ENCODE data around the gene MRPS6. TPM values are rescaled to one million over a fixed set of nuclear protein-coding genes. Genes with fewer than 3 reads are reported as not detected.

MRPS6 gene
- total and polyA plus RNA-seq, 7 donors, result 38.8 to 191 (median 80.0) TPM

GRCh38 chr21:34046917-34047316 lies 26.5 kb upstream of the MRPS6 start:
- 87 to 95% (median 94%) methylated on average over 6 of the region's 6 CpGs for WGBS, 3 donors
- DNase-seq, result no peak
- Histone ChIP-seq H3K4me1 (no peaks in the 10 kb centered on the region), H3K27me3 (ENCODE audit: insufficient read depth in 3 of 3, low read length in 2 of 3) (no peaks in the 10 kb centered on the region), H3K9me3 (no peaks in the 10 kb centered on the region), H3K36me3 (ENCODE audit: insufficient read depth in 1 of 2, low read depth in 1 of 2) (no peaks in the 10 kb centered on the region), H3K27ac (no peak overlapping the region), H3K4me3 (no peak overlapping the region)
- no peak for TF ChIP-seq CTCF (IDR thresholded peaks at IDR 0.05)
- ATAC-seq, result no peak
- intact Hi-C loops (cut with DNase I), result no loop called here

DNA sequence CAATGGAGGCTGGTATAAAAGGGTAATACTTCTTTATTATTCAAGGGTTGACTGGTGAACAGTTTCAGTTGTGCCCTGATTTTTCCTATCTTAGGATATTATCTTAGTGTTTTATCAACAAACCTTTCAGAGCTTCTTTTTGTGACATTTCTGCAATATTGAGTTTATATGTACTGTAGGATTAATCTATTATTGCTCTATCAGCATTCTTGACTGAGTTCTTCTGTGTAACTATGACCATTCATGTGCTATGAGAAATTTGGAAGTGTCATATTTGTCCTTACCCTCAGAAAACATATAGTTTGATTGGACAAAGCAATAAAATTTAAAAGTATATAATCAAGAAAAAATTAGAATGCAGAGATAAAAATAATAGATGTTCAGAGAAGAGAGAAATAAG lies 25.5 kb upstream of the MRPS6 start:
- DNase-seq, result no peak
- no peak for ATAC-seq
- Histone ChIP-seq H3K9me3 (no peaks in the 10 kb centered on the region), H3K4me3 (no peak overlapping the region), H3K27ac (no peak overlapping the region), H3K4me1 (no peaks in the 10 kb centered on the region), H3K36me3 (ENCODE audit: insufficient read depth in 1 of 2, low read depth in 1 of 2) (no peaks in the 10 kb centered on the region), H3K27me3 (ENCODE audit: insufficient read depth in 3 of 3, low read length in 2 of 3) (no peaks in the 10 kb centered on the region)
- intact Hi-C loops (cut with DNase I), result no loop called here
- TF ChIP-seq CTCF (IDR thresholded peaks at IDR 0.05), result no peak

- ATAC-seq, result no peak
Measured at GRCh38 chr21:34052171-34052570, 21.2 kb upstream of the MRPS6 start.

GRCh38 chr21:34054259-34054658 lies 19.1 kb upstream of the MRPS6 start:
- 86 to 94% (median 90%) methylated on average over 4 of the region's 4 CpGs for WGBS, 3 donors
- no peaks in the 10 kb centered on the region for H3K4me1 ChIP-seq

More at GRCh38 chr21:34052171-34052570, 21.2 kb upstream of the MRPS6 start:
- no peak for TF ChIP-seq CTCF (IDR thresholded peaks at IDR 0.05)
- Histone ChIP-seq H3K4me1 (no peaks in the 10 kb centered on the region), H3K27me3 (ENCODE audit: insufficient read depth in 3 of 3, low read length in 2 of 3) (no peaks in the 10 kb centered on the region), H3K27ac (no peak overlapping the region), H3K36me3 (ENCODE audit: insufficient read depth in 1 of 2, low read depth in 1 of 2) (no peaks in the 10 kb centered on the region), H3K9me3 (no peaks in the 10 kb centered on the region), H3K4me3 (no peak overlapping the region)
- intact Hi-C loops (cut with DNase I), result no loop called here
- WGBS, 3 donors, result 66 to 83% (median 77%) methylated on average over 5 of the region's 5 CpGs
- DNase-seq, result no peak

More at GRCh38 chr21:34054259-34054658, 19.1 kb upstream of the MRPS6 start:
- no peak for DNase-seq
- intact Hi-C loops (cut with DNase I), result no loop called here
- Histone ChIP-seq H3K4me3 (no peak overlapping the region), H3K36me3 (ENCODE audit: insufficient read depth in 1 of 2, low read depth in 1 of 2) (no peaks in the 10 kb centered on the region), H3K27ac (no peak overlapping the region), H3K9me3 (no peaks in the 10 kb centered on the region), H3K27me3 (ENCODE audit: insufficient read depth in 3 of 3, low read length in 2 of 3) (no peaks in the 10 kb centered on the region)
- no peak for TF ChIP-seq CTCF (IDR thresholded peaks at IDR 0.05)
- ATAC-seq, result no peak
